ACC112 (cell line): ENCODE data around the gene CAPSL.

Experiments used
- H2AFZ ChIP-seq: fragments of 200-600 bp; sonication (generic); one replicate; pipeline ENCODE4 v1.6.0; 2017; ENCODE audit warnings: antibody characterized with exemption, low read length; ENCODE audit not compliant: unreplicated experiment
- H3K27ac ChIP-seq: fragments of 200-600 bp; sonication (generic); 2 replicates; pipeline ENCODE4 v1.5.1; 2014; ENCODE audit warnings: low read depth, mild to moderate bottlenecking, antibody characterized with exemption, low read length, moderate library complexity
- H3K27me3 ChIP-seq: fragments of 200-600 bp; sonication (generic); 2 replicates; pipeline ENCODE4 v1.6.1; 2014; ENCODE audit warnings: mild to moderate bottlenecking, antibody characterized with exemption, low read length, moderate library complexity, mixed read lengths; ENCODE audit not compliant: insufficient read depth
- H3K36me3 ChIP-seq: fragments of 200-600 bp; sonication (generic); 2 replicates; pipeline ENCODE4 v1.6.1; 2016; ENCODE audit warnings: mild to moderate bottlenecking, antibody characterized with exemption, low read length, moderate library complexity, mixed read lengths; ENCODE audit not compliant: insufficient read depth
- H3K4me1 ChIP-seq: fragments of 200-600 bp; sonication (generic); one replicate; pipeline ENCODE4 v1.6.1; 2016; ENCODE audit warnings: low read length, mixed read lengths; ENCODE audit not compliant: insufficient read depth, unreplicated experiment, control insufficient read depth
- H3K4me3 ChIP-seq: fragments of 200-600 bp; sonication (generic); 2 replicates; pipeline ENCODE4 v1.5.1; 2014; ENCODE audit warnings: mild to moderate bottlenecking, low read depth, low read length
- H3K79me2 ChIP-seq: fragments of 200-600 bp; sonication (generic); one replicate; pipeline ENCODE4 v1.6.0; 2016; ENCODE audit warnings: low read length; ENCODE audit not compliant: control insufficient read depth, unreplicated experiment, insufficient read depth

The CAPSL gene

GRCh38 chr5:35877655-35878054 lies 60.8 kb downstream of the CAPSL start:
- Histone ChIP-seq H3K27me3 (no peaks in the 10 kb centered on the region), H2AFZ (no peak overlapping the region), H3K79me2 (no peaks in the 10 kb centered on the region), H3K36me3 (peaks cover 45% of the 10 kb centered on the region; the same call in 1 of the 2 replicates), H3K27ac (peak overlapping the region; percentile 73), H3K4me1 (peaks cover 22% of the 10 kb centered on the region), H3K4me3 (0 out of 2 replicates have a peak overlapping the region, but pooled peaks have one; percentile 27)

- Histone ChIP-seq H3K4me3 (peak overlapping the region; percentile 27; the same call in 1 of the 2 replicates), H3K4me1 (peaks cover 22% of the 10 kb centered on the region), H3K36me3 (peaks cover 45% of the 10 kb centered on the region), H3K79me2 (no peaks in the 10 kb centered on the region), H3K27me3 (no peaks in the 10 kb centered on the region), H3K27ac (peak overlapping the region; percentile 73), H2AFZ (no peak overlapping the region)
These were observed 61.5 kb downstream of the CAPSL start for GRCh38 chr5:35876922-35877321.

GRCh38 chr5:35876454-35876853 lies 62.0 kb downstream of the CAPSL start:
- no peaks in the 10 kb centered on the region for H3K79me2 ChIP-seq
- peak overlapping the region; percentile 73 for H3K27ac ChIP-seq
- no peaks in the 10 kb centered on the region for H3K27me3 ChIP-seq
- peak overlapping the region; percentile 27; the same call in 1 of the 2 replicates for H3K4me3 ChIP-seq
- H2AFZ ChIP-seq, result no peak overlapping the region
- peaks cover 49% of the 10 kb centered on the region for H3K36me3 ChIP-seq
- H3K4me1 ChIP-seq, result peaks cover 22% of the 10 kb centered on the region

- Histone ChIP-seq H3K4me3 (no peak overlapping the region), H3K27ac (no peak overlapping the region), H3K36me3 (peaks cover 65% of the 10 kb centered on the region), H2AFZ (no peak overlapping the region), H3K79me2 (no peaks in the 10 kb centered on the region), H3K27me3 (no peaks in the 10 kb centered on the region), H3K4me1 (no peaks in the 10 kb centered on the region)
These were observed 67.8 kb downstream of the CAPSL start for GRCh38 chr5:35870605-35871004.

- Histone ChIP-seq H3K27ac (no peak overlapping the region), H3K79me2 (no peaks in the 10 kb centered on the region), H3K4me3 (no peak overlapping the region), H3K36me3 (peaks cover 57% of the 10 kb centered on the region), H2AFZ (no peak overlapping the region), H3K4me1 (no peaks in the 10 kb centered on the region), H3K27me3 (no peaks in the 10 kb centered on the region)
These were observed 68.6 kb downstream of the CAPSL start for GRCh38 chr5:35869685-35870277.

DNA sequence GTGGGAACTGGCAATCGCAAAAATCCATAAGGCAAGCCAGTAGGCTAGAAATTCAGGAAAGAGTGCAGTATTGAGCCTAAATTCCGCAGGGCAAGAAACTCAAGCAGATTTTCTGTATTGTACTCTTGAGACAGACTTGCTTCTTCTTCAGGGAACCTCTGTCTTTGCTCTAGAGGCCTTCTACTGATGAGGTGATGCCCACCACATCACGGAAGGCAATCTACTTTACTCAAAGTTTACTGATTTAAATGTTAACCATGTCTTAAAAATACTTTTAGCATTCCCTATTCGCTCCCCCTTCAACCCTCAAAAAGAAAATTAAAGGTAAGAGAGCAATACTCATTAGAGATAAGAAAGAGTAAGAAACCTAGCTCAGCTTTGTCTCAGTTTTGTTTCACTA lies 70.4 kb downstream of the CAPSL start:
- Histone ChIP-seq H3K27me3 (no peaks in the 10 kb centered on the region), H3K27ac (no peak overlapping the region), H3K4me3 (no peak overlapping the region), H3K4me1 (no peaks in the 10 kb centered on the region), H3K36me3 (peaks cover 59% of the 10 kb centered on the region), H3K79me2 (no peaks in the 10 kb centered on the region), H2AFZ (no peak overlapping the region)

GRCh38 chr5:35863159-35863558 lies 75.3 kb downstream of the CAPSL start:
- H2AFZ ChIP-seq, result no peak overlapping the region
- no peaks in the 10 kb centered on the region for H3K27me3 ChIP-seq
- H3K79me2 ChIP-seq, result peaks cover 32% of the 10 kb centered on the region
- H3K4me3 ChIP-seq, result no peak overlapping the region
- peaks cover 53% of the 10 kb centered on the region for H3K36me3 ChIP-seq
- no peak overlapping the region for H3K27ac ChIP-seq
- peaks cover 32% of the 10 kb centered on the region for H3K4me1 ChIP-seq

DNA sequence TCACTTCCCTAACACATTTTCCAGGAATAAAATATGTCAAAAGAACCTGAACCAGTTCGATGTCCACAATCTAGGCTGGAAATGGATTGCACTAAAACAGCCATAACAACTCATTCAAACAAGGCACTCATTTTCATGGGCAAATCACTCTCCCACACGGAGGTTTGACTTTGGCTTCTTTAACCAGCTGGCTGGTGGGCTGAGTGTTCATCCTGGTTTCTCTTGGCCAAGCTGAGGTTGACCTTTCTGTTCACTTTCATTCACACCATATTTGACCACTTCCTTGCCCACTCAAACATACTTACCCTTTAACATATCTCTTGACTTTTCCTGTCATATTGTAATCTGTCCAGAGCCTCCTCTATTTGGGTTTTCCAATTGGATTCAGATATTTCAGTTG lies 76.3 kb downstream of the CAPSL start:
- H3K27me3 ChIP-seq, result no peaks in the 10 kb centered on the region
- H3K27ac ChIP-seq, result no peak overlapping the region
- H3K36me3 ChIP-seq, result peaks cover 44% of the 10 kb centered on the region
- H3K79me2 ChIP-seq, result peaks cover 32% of the 10 kb centered on the region
- H2AFZ ChIP-seq, result no peak overlapping the region
- peaks cover 36% of the 10 kb centered on the region for H3K4me1 ChIP-seq
- no peak overlapping the region for H3K4me3 ChIP-seq

- Histone ChIP-seq H3K4me1 (peaks cover 37% of the 10 kb centered on the region), H3K27me3 (no peaks in the 10 kb centered on the region), H3K27ac (no peak overlapping the region), H3K79me2 (peaks cover 32% of the 10 kb centered on the region), H3K36me3 (peaks cover 43% of the 10 kb centered on the region), H3K4me3 (no peak overlapping the region), H2AFZ (no peak overlapping the region)
These were observed 76.7 kb downstream of the CAPSL start for GRCh38 chr5:35861718-35862117.

GRCh38 chr5:35860686-35861085 lies 77.7 kb downstream of the CAPSL start:
- Histone ChIP-seq H3K4me1 (peaks cover 42% of the 10 kb centered on the region), H3K27me3 (no peaks in the 10 kb centered on the region), H3K79me2 (peaks cover 32% of the 10 kb centered on the region), H3K27ac (no peak overlapping the region), H2AFZ (no peak overlapping the region), H3K4me3 (peak overlapping the region; percentile 75; the same call in 1 of the 2 replicates), H3K36me3 (peaks cover 43% of the 10 kb centered on the region)

GRCh38 chr5:35859101-35859661 lies 79.2 kb downstream of the CAPSL start:
- no peaks in the 10 kb centered on the region for H3K27me3 ChIP-seq
- H2AFZ ChIP-seq, result peak overlapping the region; percentile 57
- H3K4me3 ChIP-seq, result peak overlapping the region; percentile 75
- peaks cover 32% of the 10 kb centered on the region for H3K79me2 ChIP-seq
- peaks cover 37% of the 10 kb centered on the region for H3K36me3 ChIP-seq
- H3K27ac ChIP-seq, result peak overlapping the region; percentile 90
- peaks cover 57% of the 10 kb centered on the region for H3K4me1 ChIP-seq
